ENCODE results near the gene CRYBG2.
"Not testable (repeated sequence)": the region's sequence is repeated elsewhere in the genome, so short reads cannot be mapped to it uniquely, and the experiment has no call there.

CRYBG2 gene

DNA sequence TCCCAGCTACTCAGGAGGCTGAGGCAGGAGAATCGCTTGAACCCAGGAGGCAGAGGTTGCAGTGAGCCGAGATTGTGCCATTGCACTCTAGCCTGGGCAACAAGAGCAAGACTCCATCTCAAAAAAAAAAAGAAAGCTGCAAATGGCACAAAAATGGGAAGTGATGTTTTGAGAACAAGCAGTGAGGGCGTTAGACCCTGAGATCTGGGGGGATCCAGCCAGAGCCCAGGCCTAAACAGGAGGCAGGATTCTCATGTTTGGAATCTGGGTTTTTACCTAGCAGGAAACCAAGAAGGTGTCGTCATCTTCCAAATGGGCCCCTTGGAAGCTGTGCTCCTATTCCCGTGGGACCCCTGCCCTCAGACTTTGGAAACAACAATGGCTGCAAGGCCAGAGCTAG is 61.2 kb downstream of the CRYBG2 start:
- DNase-seq, result not testable (repeated sequence)

DNA sequence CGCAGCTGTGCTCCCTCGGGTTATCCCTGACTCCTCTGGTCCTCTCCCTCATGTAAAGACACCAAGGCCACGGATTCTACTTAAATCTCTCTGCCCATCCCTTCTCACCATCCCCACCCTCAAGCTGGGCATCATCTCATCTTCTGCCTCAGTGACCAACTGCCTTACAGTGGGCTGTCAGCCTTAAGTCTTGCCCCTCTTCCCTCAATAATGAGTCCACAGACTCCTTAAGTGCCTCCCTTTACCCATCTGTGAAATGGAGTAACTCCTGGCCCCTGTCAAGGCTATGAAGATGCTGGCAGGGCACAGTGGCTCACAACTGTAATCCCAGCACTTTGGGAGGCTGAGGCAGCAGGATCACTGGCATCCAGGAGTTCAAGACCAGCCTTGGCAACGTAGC is 62.0 kb downstream of the CRYBG2 start:
- DNase-seq, result no peak

DNA sequence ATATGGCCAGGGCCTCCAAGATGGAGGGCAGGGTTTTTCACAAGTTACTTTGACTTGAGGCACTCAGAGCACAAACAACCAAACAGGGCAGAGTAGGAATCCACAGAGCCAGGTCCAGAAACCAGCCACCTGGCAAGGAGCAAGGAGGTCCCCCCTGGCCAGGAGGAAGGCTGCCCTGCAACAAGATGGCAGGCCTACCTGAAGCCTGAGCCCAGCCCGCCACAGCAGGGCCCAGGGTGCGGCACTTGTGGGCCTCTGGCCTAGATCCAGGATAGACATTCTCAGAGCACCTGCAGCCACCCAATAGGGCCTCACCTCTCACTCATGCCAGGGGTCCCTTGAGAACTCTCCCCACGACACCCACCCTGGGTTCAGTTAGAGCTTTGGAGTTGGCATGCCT is 62.5 kb downstream of the CRYBG2 start:
- DNase-seq, result no peak

DNA sequence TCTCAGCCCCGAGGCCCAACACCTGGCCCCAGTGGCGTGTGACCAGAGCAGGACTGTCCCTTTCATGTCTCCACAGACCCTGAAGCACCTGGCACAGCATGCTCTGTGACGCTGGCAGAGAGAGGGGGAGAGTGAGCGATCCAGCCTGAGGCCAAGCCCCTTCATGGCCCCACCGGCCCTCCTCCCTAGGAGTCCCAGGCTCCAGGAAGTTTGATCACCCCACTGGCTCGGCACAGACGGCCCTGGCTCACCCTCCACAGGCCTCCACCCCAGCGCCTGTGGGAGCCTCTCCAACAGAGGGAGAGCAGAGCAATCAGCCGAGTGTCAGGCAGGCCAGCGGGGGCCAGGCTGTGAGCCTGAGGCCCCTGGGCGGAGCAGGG is 63.1 kb downstream of the CRYBG2 start:
- DNase-seq, result no peak

DNA sequence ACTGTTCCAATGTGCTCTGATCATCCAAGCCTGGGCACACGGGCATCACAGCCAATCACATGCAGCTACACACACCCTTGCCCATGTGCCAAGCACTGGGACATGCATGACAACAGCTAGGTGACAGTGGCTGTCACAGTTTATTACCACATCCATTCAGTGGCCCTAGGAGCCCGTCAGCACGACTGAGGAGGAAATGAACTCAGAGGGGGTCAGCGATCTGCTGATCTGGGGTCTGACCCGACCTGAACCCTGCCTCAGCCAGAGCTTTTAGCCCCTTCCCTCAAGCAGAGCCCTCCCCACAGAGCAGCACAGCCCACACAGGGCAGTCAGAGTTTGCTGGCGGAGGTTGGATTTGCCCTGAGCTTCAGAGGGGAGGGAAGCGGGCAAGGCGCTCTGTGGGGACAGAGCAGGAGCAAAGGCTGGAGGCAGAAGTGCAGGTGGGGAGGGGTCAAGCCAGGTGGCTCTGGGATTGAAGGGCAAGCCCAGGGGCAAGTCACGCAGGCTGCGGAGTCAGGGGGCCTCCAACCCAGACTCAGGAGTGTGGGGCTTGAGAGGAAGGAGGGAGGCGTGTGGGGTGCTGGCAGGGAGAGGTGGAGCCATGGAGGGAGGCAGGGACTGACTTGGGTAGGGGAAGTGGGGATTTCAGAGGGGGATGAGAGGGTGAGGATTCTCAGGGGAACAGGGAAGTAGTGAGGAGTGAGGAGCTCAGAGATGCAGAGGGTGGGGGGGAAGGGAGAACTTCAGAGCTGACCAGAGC is 63.6 kb downstream of the CRYBG2 start:
- DNase-seq, result peak in 1 of 2 donors; percentile 29

DNA sequence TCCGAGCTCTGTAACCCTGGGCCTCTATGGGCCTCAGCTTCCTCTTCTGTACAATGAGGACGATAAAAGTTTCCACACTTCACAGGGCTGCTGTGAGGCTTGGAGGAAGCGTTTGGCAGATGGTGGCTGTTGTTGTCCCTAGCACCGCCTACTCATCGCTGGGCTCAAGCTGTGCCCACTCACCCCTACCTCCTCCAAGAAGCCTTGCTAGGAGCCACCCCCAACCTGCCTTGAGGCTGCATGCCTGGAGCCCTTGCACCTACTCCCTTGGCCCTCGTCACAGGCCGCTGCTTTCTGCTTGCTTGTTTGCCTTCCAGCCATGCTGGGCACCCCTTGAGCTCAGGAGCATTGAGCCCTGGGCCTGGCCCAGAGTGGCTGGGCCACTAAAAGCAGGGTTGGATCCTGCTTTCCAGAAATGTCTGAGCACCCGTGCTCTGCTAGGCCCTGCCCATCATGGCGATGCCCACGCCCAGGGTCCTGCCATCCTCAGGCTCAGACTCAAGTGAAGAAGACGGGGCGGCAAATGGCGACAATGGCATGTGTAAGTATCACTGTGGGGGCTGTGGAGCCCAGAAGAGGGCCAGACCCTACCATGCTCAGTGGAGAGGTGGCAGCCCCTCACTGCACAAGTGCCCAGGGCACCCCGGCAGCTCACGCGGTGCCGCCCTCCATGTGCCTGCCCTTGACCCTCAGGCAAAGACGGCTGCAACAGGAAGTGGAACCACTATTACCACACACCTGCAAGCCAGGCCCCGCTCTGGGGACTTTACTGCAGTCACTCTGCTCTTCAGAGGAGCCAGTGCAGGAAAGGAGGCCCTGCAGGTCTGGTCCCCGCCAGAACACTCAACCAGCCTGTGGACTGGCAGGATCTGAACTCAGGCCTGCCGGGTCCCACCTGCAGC is 64.5 kb downstream of the CRYBG2 start:
- DNase-seq, result peak; percentile 30 to 98

DNA sequence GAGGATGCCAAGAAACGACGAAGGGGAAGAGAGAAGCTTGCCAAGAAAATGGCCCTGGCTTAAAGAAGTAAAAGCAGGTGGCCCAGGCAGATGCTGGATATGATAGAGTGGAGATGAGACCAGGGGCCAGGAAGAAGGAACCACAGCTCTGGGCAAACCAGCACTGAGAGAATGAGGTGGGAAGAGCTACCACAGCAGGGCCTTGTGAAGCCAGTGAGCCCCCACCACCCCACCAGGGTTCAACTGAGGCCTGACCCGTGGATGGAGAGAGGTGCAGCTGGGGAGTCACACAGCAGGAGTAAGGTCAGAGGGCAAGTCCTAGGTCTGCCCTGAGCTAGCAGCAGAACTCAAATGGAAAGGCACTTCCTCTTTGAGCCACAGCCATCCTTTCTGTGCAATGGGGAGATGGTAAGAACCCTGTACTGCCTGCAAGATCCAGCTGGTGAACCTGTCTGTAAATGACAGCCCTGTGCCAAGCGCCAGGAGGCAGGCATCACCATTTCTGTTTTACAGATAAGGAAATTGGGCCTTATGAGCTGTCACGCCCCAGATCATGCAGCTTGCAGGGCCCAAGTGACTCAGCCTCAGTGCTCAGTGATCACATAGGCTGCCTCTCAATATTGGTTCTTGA is 65.5 kb downstream of the CRYBG2 start:
- peak in 1 of 2 donors; percentile 74 for DNase-seq

DNA sequence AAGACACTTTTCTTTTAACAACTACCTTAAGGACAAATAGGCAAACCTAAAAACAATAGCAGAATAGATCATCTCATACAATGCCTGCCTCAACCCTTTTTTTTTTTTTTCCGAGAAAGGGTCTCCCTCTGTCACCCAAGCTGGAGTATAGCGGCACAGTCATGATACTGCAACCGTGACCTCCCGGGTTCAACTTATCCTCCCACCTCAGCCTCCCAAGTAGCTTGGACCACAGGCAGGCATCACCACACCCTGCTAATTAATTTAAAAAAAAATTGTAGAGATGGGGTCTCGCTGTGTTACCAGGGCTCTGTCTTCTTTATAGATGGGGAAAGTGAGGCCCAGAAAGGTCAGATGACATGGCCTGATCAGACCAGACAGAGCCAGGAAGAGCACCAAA is 66.1 kb downstream of the CRYBG2 start:
- DNase-seq, result no peak

DNA sequence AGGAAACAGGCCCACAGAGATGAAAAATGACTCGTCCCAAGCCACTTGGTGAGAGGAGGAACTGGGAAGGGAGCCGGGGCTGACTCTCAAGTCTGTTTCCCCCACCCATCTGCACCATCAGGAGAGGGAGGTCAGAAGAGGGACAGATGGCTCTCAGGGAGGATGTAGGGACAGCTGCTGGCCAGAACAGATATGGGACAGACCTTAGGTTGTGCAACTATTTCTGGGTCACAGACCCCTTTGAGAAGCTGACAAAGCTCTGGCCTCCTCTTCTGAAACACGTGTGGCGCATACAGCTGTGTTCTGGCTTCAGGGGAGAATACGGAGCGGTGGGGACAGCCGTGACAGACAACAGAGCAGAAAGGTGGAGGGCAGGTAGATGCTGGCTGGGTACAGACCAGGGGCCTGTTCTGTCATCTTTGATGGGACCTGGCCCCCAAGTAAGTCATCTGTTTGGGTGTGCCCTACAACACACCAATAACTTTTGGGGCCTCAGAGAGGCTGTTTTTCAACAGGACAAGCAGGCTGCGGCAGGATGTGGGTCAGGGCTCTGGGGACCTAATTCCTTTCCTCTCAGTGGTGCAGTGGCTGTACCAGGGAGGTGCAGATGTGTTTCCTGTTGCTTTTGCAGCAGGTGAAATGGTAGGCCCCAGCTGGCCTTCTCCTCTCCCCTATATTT is 66.8 kb downstream of the CRYBG2 start:
- peak in 1 of 2 donors; percentile 84 for DNase-seq

DNA sequence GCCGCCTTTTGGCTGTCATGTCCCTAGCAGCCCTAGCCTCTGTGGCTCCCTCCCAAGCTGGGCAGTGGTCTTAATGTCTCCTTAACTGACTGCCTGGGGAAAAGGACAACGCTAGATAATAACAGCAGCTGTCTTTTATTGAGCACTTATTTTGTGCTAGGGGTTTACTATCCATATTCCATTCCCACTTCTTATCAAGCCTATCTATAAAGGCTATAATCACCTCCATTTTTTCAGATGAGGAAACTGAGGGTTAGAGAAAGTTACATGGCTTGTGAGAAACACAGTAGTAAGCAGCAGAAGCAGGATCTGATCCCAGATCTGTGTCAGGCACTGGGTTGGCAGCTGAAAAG is 67.9 kb downstream of the CRYBG2 start:
- DNase-seq, result no peak

DNA sequence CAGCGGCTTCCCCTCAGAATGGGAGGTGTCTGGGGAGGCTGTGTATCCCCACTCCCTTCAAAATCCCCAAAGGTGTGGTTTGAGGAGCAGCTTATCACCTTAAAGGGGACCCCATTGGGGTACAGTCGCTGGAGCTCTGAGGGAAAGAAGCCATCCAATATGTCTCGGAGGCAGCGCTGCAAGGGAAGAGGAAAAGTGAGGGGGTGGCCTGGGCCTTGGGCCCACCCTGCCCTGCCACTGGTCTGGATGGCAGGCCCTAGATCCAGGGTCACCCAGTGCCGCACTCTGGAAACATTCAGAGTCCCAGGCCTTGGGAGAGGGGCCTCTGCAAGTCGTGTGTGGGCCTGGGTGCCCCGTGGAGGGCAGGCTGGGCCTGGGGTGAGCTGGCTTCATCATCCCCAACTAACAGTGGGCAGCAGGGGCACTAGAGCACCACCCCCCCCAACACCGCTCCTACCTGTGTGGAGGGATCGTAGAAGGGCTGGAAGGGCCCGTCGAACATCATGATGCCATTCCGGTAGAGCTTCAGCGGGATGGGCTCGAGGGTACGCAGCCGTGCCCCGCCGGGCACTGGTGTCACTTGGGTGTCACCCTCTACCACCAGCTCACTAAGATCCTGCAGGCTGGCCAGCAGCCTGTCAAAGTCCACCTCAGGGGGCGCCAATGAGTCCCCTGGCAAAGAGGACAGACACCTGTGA is 68.4 kb downstream of the CRYBG2 start:
- DNase-seq, result no peak

DNA sequence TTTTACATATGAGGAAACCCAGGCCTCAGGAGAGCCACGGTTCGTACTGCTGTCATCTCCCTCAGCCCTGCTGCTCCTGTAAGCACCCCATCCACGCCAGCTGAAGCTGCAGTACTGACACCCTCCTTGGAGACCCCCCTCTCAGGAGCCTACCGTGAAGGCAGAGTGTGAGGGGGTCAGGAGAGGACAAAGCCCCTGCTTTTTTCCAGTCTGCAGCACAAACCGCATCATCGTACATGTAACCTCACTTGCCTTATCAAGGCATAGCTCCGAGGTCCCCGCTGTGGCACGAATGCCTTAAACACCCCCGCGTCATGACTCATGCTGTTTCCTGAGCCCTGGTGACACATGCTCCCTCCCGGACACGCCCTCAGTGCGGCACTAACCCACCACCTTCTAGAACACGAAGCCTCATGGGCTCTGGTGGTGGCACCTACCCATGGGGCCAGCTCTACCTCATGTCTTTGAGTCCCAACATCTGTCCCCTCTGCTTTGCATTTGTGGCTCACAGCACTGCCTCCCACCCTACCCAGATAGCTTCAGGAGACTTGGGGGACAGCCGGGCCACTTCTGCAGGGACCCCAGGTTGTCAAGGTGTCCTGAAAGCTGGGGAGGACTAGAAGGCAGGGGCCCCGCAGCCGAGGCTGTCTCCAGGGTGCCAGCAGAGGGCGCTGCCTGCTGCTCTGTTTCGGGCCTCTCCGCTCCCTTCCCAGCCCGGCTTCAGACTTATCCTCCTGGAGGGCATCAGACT is 69.2 kb downstream of the CRYBG2 start:
- peak; percentile 74 to 97 for DNase-seq

DNA sequence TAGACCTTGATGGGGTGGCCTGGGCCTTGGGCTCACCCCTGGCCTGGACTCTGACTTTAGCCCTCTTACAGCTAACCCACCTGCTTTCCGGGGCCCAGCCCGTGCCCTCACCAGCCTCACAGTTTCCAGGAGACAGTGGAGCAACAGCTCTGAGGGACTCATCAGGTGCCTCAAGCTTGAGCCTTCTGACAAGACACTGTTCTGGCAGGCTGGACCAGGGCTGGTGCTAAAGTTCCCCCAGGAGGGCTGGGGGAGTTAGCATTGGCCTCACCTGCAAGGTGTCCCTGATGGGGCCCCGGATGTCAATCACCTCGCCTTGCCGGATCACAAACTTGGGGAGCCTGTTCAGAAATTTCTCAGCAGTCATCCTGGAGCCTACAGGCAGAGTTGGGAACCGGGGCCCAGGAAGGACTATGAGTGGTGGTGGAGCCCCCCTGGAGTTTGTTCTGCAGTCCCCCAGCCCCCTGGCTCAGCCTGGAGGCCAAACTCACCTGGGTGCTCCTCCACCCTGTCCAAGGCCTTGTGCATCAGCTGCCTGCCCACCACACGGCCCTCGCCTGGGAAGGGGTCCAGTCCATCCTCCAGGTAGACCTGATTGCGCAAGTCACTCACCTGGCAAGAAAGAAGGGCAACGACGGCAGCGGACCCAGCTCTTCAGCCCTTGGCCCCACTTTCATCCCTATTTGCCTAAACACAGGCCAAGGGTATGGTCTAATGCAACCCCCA is 69.9 kb downstream of the CRYBG2 start:
- DNase-seq, result no peak

DNA sequence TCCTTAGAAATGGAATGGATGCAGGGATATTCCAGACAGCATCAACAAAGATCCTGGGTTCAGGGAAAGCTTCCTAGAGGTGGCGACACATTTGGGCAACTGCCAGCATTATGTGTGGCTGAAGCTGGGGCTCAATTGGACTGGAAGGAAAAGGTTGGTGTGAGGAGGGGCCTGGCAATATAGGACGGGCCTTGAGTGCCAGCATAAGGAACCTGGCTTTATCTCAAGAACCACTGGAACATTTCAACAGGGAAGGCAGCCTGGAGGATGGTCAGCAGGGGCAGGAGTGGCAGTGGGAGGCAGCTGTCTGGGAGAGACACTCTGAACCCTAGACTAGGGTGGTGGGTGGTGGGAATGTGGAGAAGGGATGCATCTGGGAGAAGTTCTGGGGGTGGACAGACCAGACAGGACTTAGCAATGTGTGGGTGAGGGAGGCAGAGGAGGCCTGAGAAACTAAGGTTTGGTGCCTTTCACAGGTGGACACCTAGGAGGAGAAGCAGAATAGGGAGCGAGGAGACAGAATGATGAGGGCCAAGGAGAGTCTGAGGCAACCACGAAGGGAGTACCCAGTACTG is 70.6 kb downstream of the CRYBG2 start:
- no peak for DNase-seq

DNA sequence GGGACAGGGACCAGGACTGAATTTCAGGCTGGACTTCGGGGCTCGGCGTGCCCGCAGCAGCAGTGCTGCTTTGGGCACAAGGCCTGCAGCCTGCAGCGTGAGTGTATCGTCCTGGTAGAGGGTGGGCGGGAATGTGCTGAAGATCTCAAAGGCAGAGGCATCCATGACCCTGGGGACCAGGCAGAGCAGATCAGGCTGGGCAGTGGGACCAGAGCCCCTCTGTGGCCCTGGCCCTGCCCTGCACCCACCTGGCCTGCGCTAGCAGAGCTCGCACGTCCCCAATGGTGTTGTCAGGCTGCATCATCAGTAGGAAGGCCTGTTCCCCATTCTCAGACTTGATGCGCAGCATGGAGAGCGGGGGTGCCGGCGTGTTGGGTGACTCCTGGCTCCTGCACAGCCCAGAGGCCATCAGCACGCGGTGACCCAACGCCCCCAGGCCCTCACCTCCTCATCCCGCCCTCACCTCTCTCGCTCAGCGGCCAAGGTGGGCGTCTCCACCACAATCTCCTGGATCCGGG is 71.5 kb downstream of the CRYBG2 start:
- DNase-seq, result no peak

DNA sequence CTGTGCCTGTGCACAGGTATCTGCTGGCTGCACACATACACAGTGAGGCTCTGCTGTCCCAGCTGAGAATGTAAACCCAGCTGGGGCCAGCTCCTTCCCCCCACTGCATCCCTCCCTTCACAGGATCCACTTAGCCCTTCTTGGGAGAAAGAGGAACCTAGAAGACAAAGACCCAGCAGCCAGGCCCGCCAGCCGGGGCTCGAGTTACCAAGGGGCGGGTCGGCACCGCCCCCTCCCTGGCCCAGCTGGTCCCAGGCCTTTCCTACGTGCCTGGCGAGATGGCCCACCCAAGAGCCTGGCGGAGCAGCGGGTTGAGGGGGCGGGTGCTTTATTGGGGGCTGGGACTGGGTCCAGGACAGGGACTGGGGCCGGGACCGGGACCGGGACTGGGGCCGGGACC is 72.0 kb downstream of the CRYBG2 start:
- DNase-seq, result peak in 1 of 2 donors; percentile 37

DNA sequence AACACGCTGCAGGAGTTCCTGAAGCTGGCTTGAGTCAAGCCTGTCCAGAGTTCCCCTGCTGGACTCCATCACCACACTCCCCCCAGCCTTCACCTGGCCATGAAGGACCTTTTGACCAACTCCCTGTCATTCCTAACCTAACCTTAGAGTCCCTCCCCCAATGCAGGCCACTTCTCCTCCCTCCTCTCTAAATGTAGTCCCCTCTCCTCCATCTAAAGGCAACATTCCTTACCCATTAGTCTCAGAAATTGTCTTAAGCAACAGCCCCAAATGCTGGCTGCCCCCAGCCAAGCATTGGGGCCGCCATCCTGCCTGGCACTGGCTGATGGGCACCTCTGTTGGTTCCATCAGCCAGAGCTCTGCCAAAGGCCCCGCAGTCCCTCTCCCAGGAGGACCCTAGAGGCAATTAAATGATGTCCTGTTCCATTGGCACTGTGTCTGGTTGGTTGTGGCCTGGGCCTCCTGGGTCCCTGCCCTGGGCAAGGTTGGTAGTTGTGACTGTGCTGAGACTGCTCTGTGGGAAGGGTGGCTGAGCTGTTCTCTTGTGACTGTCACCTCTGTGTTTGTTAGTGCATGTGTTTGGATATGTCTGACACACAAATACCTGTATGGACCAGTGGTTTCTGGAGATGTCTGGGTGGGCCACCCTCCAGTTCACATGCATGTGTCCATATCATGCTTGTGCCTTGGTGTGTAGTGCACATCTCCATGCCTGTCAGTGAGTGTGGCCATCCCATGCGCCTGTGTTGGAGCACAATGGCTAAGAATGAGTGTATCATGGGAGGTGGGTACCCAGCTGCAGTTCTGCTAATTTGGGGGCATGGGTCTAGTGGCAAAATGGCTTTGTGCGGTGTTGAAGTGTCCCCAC is 72.6 kb downstream of the CRYBG2 start:
- no peak for DNase-seq

DNA sequence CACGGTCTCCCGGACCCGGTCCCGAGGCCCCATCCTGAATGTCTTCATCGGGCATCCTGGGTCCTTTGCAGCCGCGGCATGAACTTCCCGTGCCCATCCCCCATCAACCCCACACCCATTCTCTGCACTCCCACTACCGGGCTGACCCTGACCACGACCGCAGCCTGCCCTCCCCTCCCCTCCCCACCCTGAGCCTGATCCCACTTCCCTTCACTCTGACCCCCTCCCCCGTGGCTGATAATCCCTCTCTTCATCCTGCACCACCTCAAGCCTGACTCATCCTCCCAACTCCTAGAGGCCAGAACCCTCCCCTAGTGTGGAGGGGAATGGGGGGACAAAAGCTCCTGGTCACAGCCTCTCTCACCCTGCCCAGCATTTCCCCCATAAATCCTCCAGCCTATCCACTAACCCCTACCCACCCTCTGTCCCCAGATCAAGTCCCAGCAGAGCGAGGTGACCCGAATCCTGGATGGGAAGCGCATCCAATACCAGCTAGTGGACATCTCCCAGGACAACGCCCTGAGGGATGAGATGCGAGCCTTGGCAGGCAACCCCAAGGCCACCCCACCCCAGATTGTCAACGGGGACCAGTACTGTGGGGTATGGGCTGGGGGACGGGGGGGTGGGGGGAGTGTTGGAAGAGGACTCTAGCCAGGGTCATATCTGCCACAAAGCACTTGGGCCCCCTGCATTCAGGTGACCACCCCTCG is 73.4 kb downstream of the CRYBG2 start:
- DNase-seq, result peak in 1 of 2 donors; percentile 22

Measured in bone marrow (tissue), 2 donors.